SW 1271 (cell line): ENCODE results near the gene CAMTA1.

Experiments
- DNase-seq, 2 experiments: peaks; one replicate each; lab custom pipeline; 2025; lab: John Stamatoyannopoulos, UW

The CAMTA1 gene

GRCh38 chr1:7435276-7436055, 650.2 kb downstream of the CAMTA1 start:
- DNase-seq: no peak

- DNase-seq: no peak
Observed at GRCh38 chr1:7436056-7437005, 651.1 kb downstream of the CAMTA1 start.

- no peak for DNase-seq
Observed at GRCh38 chr1:7437036-7437435, 651.8 kb downstream of the CAMTA1 start.

GRCh38 chr1:7437608-7438395, 652.5 kb downstream of the CAMTA1 start:
- no peak for DNase-seq

- no peak for DNase-seq
Observed at GRCh38 chr1:7438396-7438785, 653.1 kb downstream of the CAMTA1 start.

- no peak for DNase-seq
Observed at GRCh38 chr1:7438921-7439655, 653.8 kb downstream of the CAMTA1 start.

GRCh38 chr1:7440154-7440553, 654.9 kb downstream of the CAMTA1 start:
- DNase-seq: no peak

GRCh38 chr1:7441143-7441841, 656.0 kb downstream of the CAMTA1 start:
- DNase-seq: no peak

GRCh38 chr1:7442036-7442435, 656.8 kb downstream of the CAMTA1 start:
- no peak for DNase-seq

GRCh38 chr1:7442918-7443317, 657.7 kb downstream of the CAMTA1 start:
- DNase-seq: no peak

- no peak for DNase-seq
Observed at GRCh38 chr1:7444363-7444762, 659.1 kb downstream of the CAMTA1 start.

GRCh38 chr1:7447093-7447492, 661.8 kb downstream of the CAMTA1 start:
- no peak for DNase-seq

GRCh38 chr1:7447736-7448135, 662.5 kb downstream of the CAMTA1 start:
- no peak for DNase-seq

- DNase-seq: no peak
Observed at GRCh38 chr1:7448986-7449385, 663.7 kb downstream of the CAMTA1 start.

GRCh38 chr1:7449750-7450149, 664.5 kb downstream of the CAMTA1 start:
- no peak for DNase-seq

- no peak for DNase-seq
Observed at GRCh38 chr1:7450838-7451237, 665.6 kb downstream of the CAMTA1 start.

GRCh38 chr1:7453038-7453437, 667.8 kb downstream of the CAMTA1 start:
- DNase-seq: no peak

- DNase-seq: no peak
Observed at GRCh38 chr1:7454052-7454815, 669.0 kb downstream of the CAMTA1 start.

- DNase-seq: no peak
Observed at GRCh38 chr1:7454895-7455784, 669.9 kb downstream of the CAMTA1 start.
